Cardiac fibroblast (primary cell): Measurements from ENCODE around the gene GALNT18.

ENCODE experiments used
- DNase-seq, 2 donors: peaks; one replicate each; pipeline versions ENCODE4 v3.0.0 to v3.0.0-alpha.2; 2010; ENCODE audit warnings: low read depth in 2 of 2
- H3K4me3 ChIP-seq, 2 donors: replicated peaks in 1 of 2; 1 replicate in 1 of 2; 2 replicates in 1 of 2; pipeline ENCODE4 v1.5.1; 2011; ENCODE audit warnings: low read depth in 2 of 2, low read length in 2 of 2, mild to moderate bottlenecking in 2 of 2, moderate library complexity in 1 of 2
- CTCF ChIP-seq: IDR thresholded peaks from one replicate; pipeline ENCODE4 v1.5.1; 2011; ENCODE audit warnings: low read depth, mild to moderate bottlenecking, low read length, inconsistent platforms

The GALNT18 gene

GRCh38 chr11:11594162-11594561, 27.6 kb downstream of the GALNT18 start:
- no peak for TF ChIP-seq CTCF

GRCh38 chr11:11592146-11592684, 29.6 kb downstream of the GALNT18 start:
- no peak for TF ChIP-seq CTCF
- no peak overlapping the region for H3K4me3 ChIP-seq
- DNase-seq: no peak

More at GRCh38 chr11:11594162-11594561, 27.6 kb downstream of the GALNT18 start:
- no peak overlapping the region for H3K4me3 ChIP-seq
- DNase-seq: no peak

- H3K4me3 ChIP-seq: no peak overlapping the region
- no peak for TF ChIP-seq CTCF
- no peak for DNase-seq
Measured at GRCh38 chr11:11589437-11589836, 32.4 kb downstream of the GALNT18 start.

- H3K4me3 ChIP-seq: no peak overlapping the region
- DNase-seq: no peak
- no peak for TF ChIP-seq CTCF
Measured at GRCh38 chr11:11588891-11589290, 32.9 kb downstream of the GALNT18 start.

- no peak for TF ChIP-seq CTCF
- DNase-seq: no peak
- H3K4me3 ChIP-seq: no peak overlapping the region
Measured at GRCh38 chr11:11588243-11588642, 33.6 kb downstream of the GALNT18 start.

- no peak for DNase-seq
- TF ChIP-seq CTCF: no peak
- no peak overlapping the region for H3K4me3 ChIP-seq
Measured at GRCh38 chr11:11587122-11587521, 34.7 kb downstream of the GALNT18 start.

GRCh38 chr11:11586465-11586864, 35.3 kb downstream of the GALNT18 start:
- no peak for DNase-seq
- no peak for TF ChIP-seq CTCF
- H3K4me3 ChIP-seq: no peak overlapping the region
